Lower lobe of right lung (tissue), 2 donors: ENCODE measurements around the gene DLK1. TPM values are rescaled to one million over a fixed set of nuclear protein-coding genes. Genes with fewer than 3 reads are reported as not detected.

ENCODE experiments used
- ATAC-seq, 2 donors: fragments of 200-7000 bp; cut with Tn5 transposase; one replicate each; pipeline ENCODE4 v1.9.1; 2020 to 2022; ENCODE audit warnings: mild to moderate bottlenecking in 2 of 2, moderate library complexity in 2 of 2
- DNase-seq: peaks from one replicate; pipeline ENCODE4 v3.0.0-alpha.2; 2020
- H3K27ac ChIP-seq: fragments of 200-600 bp; one replicate; pipeline ENCODE4 v1.8.0; 2022
- H3K27me3 ChIP-seq: fragments of 200-600 bp; one replicate; pipeline ENCODE4 v1.8.0; 2022; ENCODE audit warnings: low read depth
- H3K36me3 ChIP-seq: fragments of 200-600 bp; one replicate; pipeline ENCODE4 v1.8.0; 2022; ENCODE audit warnings: mild to moderate bottlenecking
- H3K4me1 ChIP-seq: fragments of 200-600 bp; one replicate; pipeline ENCODE4 v1.8.0; 2022
- H3K4me3 ChIP-seq: fragments of 200-600 bp; one replicate; pipeline ENCODE4 v1.8.0; 2022; ENCODE audit warnings: mild to moderate bottlenecking
- H3K9me3 ChIP-seq: fragments of 200-600 bp; one replicate; pipeline ENCODE4 v1.8.0; 2022
- intact Hi-C: fragments of 100-400 bp; cut with DNase I; formaldehyde crosslinking; loops from one replicate; pipeline ENCODE4 v1.11.0; 2022
- total RNA-seq: library from RNA; stranded (reverse); fragmentation: NEBNext Ultra II Directional; extraction: Animal tissue kit (Norgen Biotek cat#: 25700); gene quantifications from one replicate; pipeline ENCODE4 v1.2.1, GENCODE V29; 2021
- TF ChIP-seq, protein P1 (sequence below): fragments of 200-600 bp; IDR thresholded peaks from one replicate; pipeline ENCODE4 v1.8.0; 2022; ENCODE audit warnings: antibody characterized with exemption, mild to moderate bottlenecking
- donor health status: DM: no; HTN: yes; CAD: no; lungs with severe emphysema.

Gene DLK1
- total RNA-seq, 1 donor from 2014 or later: not detected

- Histone ChIP-seq H3K4me1 (no peaks in the 10 kb centered on the region), H3K9me3 (no peaks in the 10 kb centered on the region), H3K27me3 (peaks cover 12% of the 10 kb centered on the region), H3K36me3 (no peaks in the 10 kb centered on the region), H3K27ac (no peak overlapping the region), H3K4me3 (no peak overlapping the region)
- TF ChIP-seq, protein P1, sequence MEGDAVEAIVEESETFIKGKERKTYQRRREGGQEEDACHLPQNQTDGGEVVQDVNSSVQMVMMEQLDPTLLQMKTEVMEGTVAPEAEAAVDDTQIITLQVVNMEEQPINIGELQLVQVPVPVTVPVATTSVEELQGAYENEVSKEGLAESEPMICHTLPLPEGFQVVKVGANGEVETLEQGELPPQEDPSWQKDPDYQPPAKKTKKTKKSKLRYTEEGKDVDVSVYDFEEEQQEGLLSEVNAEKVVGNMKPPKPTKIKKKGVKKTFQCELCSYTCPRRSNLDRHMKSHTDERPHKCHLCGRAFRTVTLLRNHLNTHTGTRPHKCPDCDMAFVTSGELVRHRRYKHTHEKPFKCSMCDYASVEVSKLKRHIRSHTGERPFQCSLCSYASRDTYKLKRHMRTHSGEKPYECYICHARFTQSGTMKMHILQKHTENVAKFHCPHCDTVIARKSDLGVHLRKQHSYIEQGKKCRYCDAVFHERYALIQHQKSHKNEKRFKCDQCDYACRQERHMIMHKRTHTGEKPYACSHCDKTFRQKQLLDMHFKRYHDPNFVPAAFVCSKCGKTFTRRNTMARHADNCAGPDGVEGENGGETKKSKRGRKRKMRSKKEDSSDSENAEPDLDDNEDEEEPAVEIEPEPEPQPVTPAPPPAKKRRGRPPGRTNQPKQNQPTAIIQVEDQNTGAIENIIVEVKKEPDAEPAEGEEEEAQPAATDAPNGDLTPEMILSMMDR: no peak
- intact Hi-C loops: no loop called here
- DNase-seq: no peak
- ATAC-seq: no peak
Measured at GRCh38 chr14:100786576-100787219, 60.0 kb downstream of the DLK1 start.

DNA sequence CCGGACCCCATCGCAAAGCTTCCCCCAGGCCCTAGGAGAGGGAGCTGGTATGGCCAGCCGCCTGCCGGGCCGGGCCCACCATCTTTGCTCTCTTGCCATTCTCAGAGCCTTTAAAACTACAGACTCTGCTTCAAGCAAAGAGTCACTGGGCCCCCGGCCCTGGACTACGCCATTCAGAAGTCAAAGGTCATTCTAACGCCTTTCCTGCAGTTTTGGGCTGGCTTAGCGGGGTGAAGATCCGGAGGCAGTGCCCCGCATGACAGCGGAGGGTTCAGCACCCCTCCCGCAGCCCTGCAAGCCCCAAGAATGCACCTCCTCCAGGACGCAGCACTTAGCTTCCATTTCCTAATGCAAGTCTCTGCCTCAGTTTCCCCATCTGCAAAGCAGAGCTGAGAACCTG lies 61.0 kb downstream of the DLK1 start:
- DNase-seq (no peak), ATAC-seq (no peak)
- TF ChIP-seq, protein P1: no peak
- H3K4me1 ChIP-seq: no peaks in the 10 kb centered on the region
- peaks cover 20% of the 10 kb centered on the region for H3K27me3 ChIP-seq
- no peak overlapping the region for H3K27ac ChIP-seq
- no peaks in the 10 kb centered on the region for H3K36me3 ChIP-seq
- H3K4me3 ChIP-seq: no peak overlapping the region
- intact Hi-C loops: no loop called here
- no peaks in the 10 kb centered on the region for H3K9me3 ChIP-seq

Other genes with a start within 250 kb of the DLK1 start
- gene BEGAIN, start 139.5 kb upstream of the DLK1 start, total RNA-seq: 1.3 TPM
- gene MEG3, start 99.2 kb downstream of the DLK1 start, total RNA-seq: 16.6 TPM
- gene RTL1, start 176.8 kb downstream of the DLK1 start, total RNA-seq: not detected